Activated naive CD4-positive, alpha-beta T cell treated with anti-CD3 and anti-CD28 coated beads for 36 hours (primary cell): ENCODE measurements around the gene KIF26B. TPM values are rescaled to one million over a fixed set of nuclear protein-coding genes. Genes with fewer than 3 reads are reported as not detected.
"Not testable (repeated sequence)": the region's sequence is repeated elsewhere in the genome, so short reads cannot be mapped to it uniquely, and the experiment has no call there.

Experiments used
- CTCF ChIA-PET: fragments of 350-600 bp; sonication (Branson Sonifier 250); formaldehyde crosslinking; loops from one replicate; lab custom pipeline; 2021; ENCODE audit warnings: antibody characterized with exemption; lab: Charles Lee
- DNase-seq: peaks from one replicate; pipeline ENCODE4 v3.0.0-alpha.2; 2020
- H3K27ac Mint-ChIP-seq: one replicate; pipeline ENCODE4 v1.8.0; 2021; ENCODE audit warnings: mild to moderate bottlenecking, mixed read lengths
- H3K27me3 Mint-ChIP-seq: one replicate; pipeline ENCODE4 v1.8.0; 2021; ENCODE audit warnings: low read depth, mixed read lengths
- H3K36me3 Mint-ChIP-seq: one replicate; pipeline ENCODE4 v1.8.0; 2021; ENCODE audit warnings: low read depth, mixed read lengths
- H3K4me1 Mint-ChIP-seq: one replicate; pipeline ENCODE4 v1.8.0; 2021; ENCODE audit warnings: low read depth, mixed read lengths
- H3K4me3 Mint-ChIP-seq: one replicate; pipeline ENCODE4 v1.8.0; 2021; ENCODE audit warnings: mild to moderate bottlenecking, moderate library complexity, mixed read lengths
- H3K9me3 Mint-ChIP-seq: one replicate; pipeline ENCODE4 v1.8.0; 2021; ENCODE audit warnings: mixed read lengths
- intact Hi-C: fragments of 100-400 bp; cut with micrococcal nuclease; formaldehyde crosslinking; loops from one replicate; pipeline ENCODE4 v1.15.1; 2023
- total RNA-seq, 2 experiments: library from RNA; stranded (reverse); gene quantifications; one replicate each; pipeline ENCODE4 v1.2.3, GENCODE V29; 2021

Gene KIF26B
- total RNA-seq, 2 experiments from 2014 or later = 0.05 TPM; not detected in 1

DNA sequence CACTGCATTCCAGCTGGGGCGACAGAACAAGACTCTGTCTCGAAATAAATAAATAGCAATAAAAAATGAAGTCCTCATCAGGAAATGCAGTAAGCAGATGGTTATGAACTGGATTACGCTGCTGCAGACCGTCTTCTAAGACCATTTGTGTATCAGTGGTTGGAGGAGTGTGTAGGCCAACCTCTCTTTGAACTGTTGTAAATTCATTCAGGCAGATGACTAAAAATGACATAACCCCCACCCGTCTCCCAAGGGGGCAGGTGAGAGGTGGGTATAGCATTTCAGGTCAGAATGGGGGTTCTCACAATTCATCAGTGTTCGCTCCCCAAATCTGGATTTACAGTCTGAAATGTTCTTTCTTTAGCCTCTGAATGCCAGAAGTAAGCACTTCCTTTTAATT, 177.3 kb downstream of the KIF26B start:
- intact Hi-C loops = no loop called here
- H3K9me3 Mint-ChIP-seq = no peaks in the 10 kb centered on the region
- H3K4me1 Mint-ChIP-seq = peaks cover 9% of the 10 kb centered on the region
- H3K27me3 Mint-ChIP-seq = peaks cover 12% of the 10 kb centered on the region
- no peak overlapping the region for H3K27ac Mint-ChIP-seq
- no peak for DNase-seq
- CTCF ChIA-PET = no interaction called here
- H3K36me3 Mint-ChIP-seq = no peaks in the 10 kb centered on the region
- H3K4me3 Mint-ChIP-seq = no peak overlapping the region

DNA sequence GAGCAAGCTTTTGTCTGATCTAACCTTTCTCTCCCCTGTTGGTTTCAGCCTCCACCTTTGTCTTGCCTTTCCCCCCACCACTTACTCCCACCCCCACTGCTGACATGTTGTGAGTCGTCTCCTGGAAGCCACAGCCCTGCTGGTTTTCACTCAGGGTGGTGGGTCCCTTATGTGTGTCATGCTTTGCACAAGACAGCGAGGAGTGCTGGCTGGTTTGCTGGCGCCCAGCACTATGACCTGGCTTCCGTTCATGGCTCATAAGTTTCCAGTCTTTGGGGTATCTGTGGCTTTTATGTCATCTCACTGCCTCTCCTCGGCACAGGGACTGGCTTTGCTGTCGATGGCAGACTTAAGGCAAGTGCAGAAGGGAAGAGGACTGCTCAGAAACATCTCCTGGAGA, 177.7 kb downstream of the KIF26B start:
- Mint-ChIP-seq H3K27me3 (peaks cover 12% of the 10 kb centered on the region), H3K4me3 (no peak overlapping the region), H3K36me3 (no peaks in the 10 kb centered on the region), H3K4me1 (peaks cover 9% of the 10 kb centered on the region), H3K9me3 (no peaks in the 10 kb centered on the region), H3K27ac (no peak overlapping the region)
- DNase-seq = peak; percentile 26
- CTCF ChIA-PET = no interaction called here
- intact Hi-C loops = no loop called here

DNA sequence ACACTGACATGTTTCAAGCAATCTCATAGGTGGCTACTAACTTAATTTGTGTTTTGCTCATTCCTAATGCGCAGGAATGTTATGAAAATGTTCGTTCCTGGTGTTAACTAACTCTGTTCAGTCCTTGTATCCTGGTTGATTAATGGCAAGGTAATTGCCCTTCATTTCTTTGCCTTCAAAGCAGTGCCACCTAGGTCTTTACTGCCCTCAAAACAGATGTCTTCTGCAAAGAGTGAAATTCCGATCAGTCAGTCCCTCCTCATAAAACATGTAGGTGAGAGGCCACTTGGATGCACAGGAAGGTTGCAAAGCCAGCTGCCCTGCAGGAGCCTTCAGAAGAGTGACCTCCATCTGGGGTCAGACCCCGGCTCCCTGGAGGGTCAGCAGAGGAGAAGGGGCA, 179.4 kb downstream of the KIF26B start:
- Mint-ChIP-seq H3K27ac (no peak overlapping the region), H3K4me3 (no peak overlapping the region), H3K27me3 (peaks cover 10% of the 10 kb centered on the region), H3K4me1 (peaks cover 14% of the 10 kb centered on the region), H3K9me3 (no peaks in the 10 kb centered on the region), H3K36me3 (no peaks in the 10 kb centered on the region)
- intact Hi-C loops = no loop called here
- DNase-seq = no peak
- CTCF ChIA-PET = interaction anchor here (0.6 kb wide), 1 partner anchor 506 kb away, joined by 4 read pairs; no protein-coding TSS in a partner anchor

DNA sequence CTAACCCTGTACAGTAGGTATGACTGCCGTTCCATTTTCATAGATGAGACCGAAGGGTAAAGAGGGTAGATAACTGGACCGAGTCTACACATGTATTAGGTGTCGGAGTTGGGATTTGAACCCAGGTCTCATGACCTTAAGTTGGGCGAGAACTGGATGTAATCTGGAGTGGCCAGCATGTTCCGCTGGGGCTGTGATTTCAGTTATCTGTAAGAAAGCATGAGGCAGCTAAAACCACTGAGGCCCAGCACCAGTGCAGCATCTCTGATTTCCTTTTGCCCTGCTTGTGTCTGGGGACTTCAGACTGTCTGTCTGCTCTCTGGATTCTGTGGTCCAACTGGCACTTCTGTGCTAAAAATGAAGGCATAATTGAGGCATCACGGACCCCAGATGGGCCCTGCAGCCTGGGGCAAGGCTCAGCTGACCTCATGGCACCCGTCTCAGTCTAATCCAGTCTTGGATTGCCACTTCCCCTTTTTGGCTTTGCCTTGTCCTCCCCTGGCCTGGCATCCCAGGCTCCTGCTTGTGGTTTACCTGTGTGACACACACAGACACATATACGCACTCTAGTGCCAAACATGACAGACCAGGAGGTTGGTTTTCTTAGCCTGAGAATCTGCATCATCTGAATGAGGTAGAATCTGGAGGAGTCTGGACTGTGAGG, 180.2 kb downstream of the KIF26B start:
- Mint-ChIP-seq H3K4me1 (peaks cover 14% of the 10 kb centered on the region), H3K4me3 (no peak overlapping the region), H3K27me3 (peaks cover 10% of the 10 kb centered on the region), H3K36me3 (no peaks in the 10 kb centered on the region), H3K27ac (no peak overlapping the region), H3K9me3 (no peaks in the 10 kb centered on the region)
- intact Hi-C loops = loop anchor here (5.0 kb wide), 1 partner anchor 178 kb away; no protein-coding TSS in a partner anchor
- DNase-seq = no peak
- CTCF ChIA-PET = no interaction called here

DNA sequence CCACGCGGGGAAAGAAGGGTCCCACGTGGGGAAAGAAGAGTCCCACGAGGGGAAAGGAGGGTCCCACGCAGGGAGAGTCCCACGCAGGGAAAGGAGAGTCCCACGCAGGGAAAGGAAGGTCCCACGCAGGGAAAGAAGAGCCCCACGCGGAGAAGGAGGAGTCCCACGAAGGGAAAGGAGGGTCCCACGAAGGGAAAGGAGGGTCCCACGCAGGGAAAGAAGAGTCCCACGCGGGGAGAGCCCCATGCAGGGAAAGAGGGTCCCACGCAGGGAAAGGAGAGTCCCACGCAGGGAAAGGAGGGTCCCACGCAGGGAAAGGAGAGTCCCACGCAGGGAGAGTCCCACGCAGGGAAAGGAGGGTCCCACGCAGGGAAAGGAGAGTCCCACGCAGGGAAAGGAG, 180.9 kb downstream of the KIF26B start:
- intact Hi-C loops = loop anchor here (5.0 kb wide), 1 partner anchor 178 kb away; no protein-coding TSS in a partner anchor
- H3K9me3 Mint-ChIP-seq, H3K27ac Mint-ChIP-seq, H3K4me3 Mint-ChIP-seq, CTCF ChIA-PET, H3K36me3 Mint-ChIP-seq, DNase-seq: not testable (repeated sequence)
- peaks cover 10% of the 10 kb centered on the region for H3K27me3 Mint-ChIP-seq
- peaks cover 14% of the 10 kb centered on the region for H3K4me1 Mint-ChIP-seq

DNA sequence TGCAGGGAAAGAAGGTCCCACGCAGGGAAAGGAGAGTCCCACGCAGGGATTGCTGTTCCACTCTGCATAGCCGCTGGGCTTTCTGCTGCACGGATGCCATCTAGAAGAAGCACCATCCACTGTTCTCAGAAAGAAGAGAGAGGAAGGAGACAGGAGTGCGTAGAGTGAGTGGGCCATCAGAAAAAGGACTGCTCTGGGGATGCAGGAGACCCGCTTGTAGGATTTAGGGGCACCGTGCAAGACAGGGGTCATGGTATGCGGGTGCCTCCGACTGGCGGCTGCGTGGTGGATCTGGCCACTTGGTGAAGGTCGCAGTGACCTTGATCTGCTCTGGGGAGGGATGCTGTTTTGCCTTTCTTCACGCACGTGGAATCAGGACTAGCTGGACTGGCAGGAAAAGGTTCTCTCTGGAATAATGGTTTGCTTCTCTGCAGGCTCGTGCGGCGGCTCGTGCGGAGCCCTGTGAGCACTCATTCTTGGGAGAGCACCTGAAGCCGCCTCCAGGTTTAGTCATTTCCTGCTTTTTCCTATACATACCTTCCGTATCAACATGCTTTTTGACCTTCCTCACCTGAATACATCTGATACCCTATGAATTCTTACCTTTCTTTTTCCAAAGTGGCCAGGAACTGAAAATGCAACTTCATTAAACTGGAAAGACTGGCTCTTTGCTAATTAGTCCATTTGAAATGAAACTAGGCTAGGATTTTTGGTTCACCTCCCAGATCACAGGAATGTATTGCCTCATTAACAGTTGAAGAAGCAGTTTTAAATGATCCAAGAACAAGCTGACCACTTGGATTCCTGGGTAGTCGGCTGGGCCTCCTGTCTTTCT, 181.6 kb downstream of the KIF26B start:
- H3K9me3 Mint-ChIP-seq = no peaks in the 10 kb centered on the region
- H3K27ac Mint-ChIP-seq = no peak overlapping the region
- H3K36me3 Mint-ChIP-seq = no peaks in the 10 kb centered on the region
- peaks cover 14% of the 10 kb centered on the region for H3K4me1 Mint-ChIP-seq
- no peak for DNase-seq
- intact Hi-C loops = loop anchor here (5.0 kb wide), 1 partner anchor 179 kb away; no protein-coding TSS in a partner anchor
- CTCF ChIA-PET = no interaction called here
- H3K4me3 Mint-ChIP-seq = no peak overlapping the region
- peaks cover 10% of the 10 kb centered on the region for H3K27me3 Mint-ChIP-seq

DNA sequence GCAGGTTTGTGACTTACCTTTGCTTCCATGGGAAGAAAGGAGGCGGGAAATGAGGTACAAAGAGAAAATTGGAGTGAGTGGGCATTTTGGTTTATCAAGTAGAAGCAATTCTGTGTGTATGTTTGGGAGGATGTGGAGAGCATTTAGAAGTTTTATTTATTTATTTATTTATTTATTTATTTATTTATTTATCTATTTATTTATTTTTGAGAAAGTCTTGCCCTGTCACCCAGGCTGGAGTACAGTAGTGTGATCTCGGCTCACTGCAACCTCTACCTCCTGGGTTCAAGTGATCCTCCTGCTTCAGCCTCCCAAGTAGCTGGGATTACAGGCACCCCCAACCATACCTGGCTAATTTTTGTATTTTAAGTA, 182.2 kb downstream of the KIF26B start:
- peaks cover 10% of the 10 kb centered on the region for H3K27me3 Mint-ChIP-seq
- intact Hi-C loops = loop anchor here (5.0 kb wide), 1 partner anchor 180 kb away; no protein-coding TSS in a partner anchor
- H3K36me3 Mint-ChIP-seq, H3K9me3 Mint-ChIP-seq, DNase-seq, H3K27ac Mint-ChIP-seq, H3K4me3 Mint-ChIP-seq, CTCF ChIA-PET: not testable (repeated sequence)
- H3K4me1 Mint-ChIP-seq = peaks cover 14% of the 10 kb centered on the region

DNA sequence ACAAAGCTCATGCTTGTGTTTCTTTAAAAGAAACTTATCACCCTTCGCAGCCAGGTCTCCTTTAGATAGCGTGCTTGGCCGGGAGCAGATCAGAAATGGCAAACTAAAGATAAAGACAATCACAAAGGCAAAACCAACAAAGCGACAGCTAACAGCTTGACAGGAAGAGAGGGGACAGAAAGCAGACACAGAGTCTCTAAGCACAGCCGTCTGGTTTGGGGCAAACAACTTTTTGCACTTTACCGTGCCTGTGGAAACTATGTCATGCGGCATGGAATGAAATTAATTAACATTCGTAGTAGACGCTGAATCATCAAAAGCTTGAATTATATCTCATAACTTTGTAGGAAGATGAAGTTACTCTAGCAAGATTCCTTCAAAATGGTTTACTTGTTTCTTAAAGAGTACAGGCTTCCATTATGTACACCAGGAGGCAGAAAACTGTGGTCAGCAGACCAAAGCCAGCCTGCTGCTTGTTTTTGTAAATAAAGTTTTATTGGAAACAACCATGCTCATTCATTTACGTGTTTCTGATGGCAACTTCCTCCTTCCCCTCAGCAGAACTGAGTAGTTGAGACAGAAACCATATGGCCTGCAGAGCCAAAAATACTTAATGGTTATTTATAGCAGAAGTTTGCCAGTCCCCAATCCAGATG, 183.2 kb downstream of the KIF26B start:
- Mint-ChIP-seq H3K4me3 (no peak overlapping the region), H3K4me1 (peaks cover 14% of the 10 kb centered on the region), H3K9me3 (no peaks in the 10 kb centered on the region), H3K27ac (no peak overlapping the region), H3K36me3 (no peaks in the 10 kb centered on the region), H3K27me3 (peaks cover 10% of the 10 kb centered on the region)
- CTCF ChIA-PET = interaction anchor here (1.1 kb wide), 1 partner anchor 10 kb away, joined by 3 read pairs; no protein-coding TSS in a partner anchor
- DNase-seq = no peak
- intact Hi-C loops = loop anchor here (5.0 kb wide), 1 partner anchor 181 kb away; no protein-coding TSS in a partner anchor

DNA sequence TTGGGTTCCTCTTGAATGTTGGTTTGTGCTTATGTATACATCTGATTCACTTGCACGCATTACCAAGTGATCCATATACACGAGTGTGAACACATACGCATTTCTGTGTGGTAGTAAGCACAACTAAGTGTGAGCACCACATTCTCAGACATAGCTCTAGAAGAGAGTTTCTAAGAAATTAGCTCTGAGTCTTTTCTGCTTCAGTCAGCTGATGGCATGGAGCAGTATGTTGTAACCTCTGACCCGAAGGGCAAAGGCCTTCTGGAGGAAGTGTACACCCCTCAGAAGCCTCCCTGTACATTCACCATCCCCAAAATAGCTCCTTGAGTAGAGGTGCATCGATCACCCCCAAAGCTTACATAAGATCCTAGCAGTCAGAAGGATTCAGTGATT, 183.7 kb downstream of the KIF26B start:
- no peak for DNase-seq
- H3K9me3 Mint-ChIP-seq = no peaks in the 10 kb centered on the region
- H3K27ac Mint-ChIP-seq = no peak overlapping the region
- peaks cover 14% of the 10 kb centered on the region for H3K4me1 Mint-ChIP-seq
- H3K4me3 Mint-ChIP-seq = no peak overlapping the region
- intact Hi-C loops = loop anchor here (5.0 kb wide), 1 partner anchor 181 kb away; no protein-coding TSS in a partner anchor
- H3K36me3 Mint-ChIP-seq = no peaks in the 10 kb centered on the region
- peaks cover 10% of the 10 kb centered on the region for H3K27me3 Mint-ChIP-seq
- CTCF ChIA-PET = interaction anchor here (1.1 kb wide), 1 partner anchor 9 kb away, joined by 3 read pairs; no protein-coding TSS in a partner anchor

DNA sequence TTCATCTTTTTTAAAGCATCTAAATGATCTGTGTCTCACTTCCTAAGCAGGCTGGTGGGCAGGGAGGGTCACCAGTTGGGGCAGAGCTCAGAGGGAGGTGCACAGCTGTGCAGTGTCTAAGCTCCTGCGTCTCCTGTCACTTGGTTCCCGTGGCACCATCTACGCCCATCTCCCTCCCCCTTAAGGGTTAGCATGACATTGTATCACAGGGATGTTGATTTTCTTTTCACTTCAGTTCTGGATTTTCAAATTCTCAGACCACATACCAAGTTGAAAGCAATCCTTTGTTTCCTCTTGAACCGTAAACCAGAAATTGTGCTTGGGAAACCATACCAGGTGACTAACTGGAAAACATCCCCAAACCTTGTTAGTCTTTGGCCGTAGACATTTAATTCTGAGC, 187.0 kb downstream of the KIF26B start:
- Mint-ChIP-seq H3K36me3 (no peaks in the 10 kb centered on the region), H3K4me1 (peaks cover 7% of the 10 kb centered on the region), H3K27me3 (peaks cover 4% of the 10 kb centered on the region), H3K9me3 (no peaks in the 10 kb centered on the region), H3K27ac (no peak overlapping the region), H3K4me3 (no peak overlapping the region)
- intact Hi-C loops = no loop called here
- CTCF ChIA-PET = no interaction called here
- no peak for DNase-seq

DNA sequence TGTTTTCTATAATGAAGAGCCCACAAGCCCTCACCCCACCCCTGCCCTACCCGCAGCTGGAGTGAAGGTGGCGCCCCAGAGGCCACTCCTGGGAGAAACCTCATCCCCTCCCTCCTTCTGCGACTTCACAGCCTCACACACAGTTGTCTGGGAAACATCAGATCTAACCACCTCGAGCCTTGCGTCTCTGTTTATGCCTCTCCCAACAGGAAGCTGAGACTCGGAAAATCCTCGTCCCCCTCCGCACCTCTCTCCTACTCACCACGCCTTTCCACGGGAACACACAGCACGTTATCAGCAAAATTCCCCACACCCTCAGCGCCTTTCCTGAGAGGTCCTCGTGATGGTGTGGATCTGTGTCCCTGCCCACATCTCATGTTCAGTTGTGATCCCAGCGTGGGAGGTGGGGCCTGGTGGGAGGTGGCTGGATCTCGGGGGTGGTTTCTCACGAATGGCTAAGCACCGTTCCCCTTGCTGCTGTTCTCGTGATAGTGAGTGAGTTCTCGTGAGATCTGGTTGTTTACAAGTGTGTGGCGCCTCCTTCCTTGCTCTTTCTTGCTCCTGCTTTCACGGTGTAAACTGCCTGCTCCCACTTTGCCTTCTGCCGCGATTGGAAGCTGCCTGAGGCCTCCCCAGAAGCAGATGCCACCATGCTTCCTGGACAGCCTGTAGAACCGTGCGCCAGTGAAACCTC, 190.6 kb downstream of the KIF26B start:
- intact Hi-C loops = no loop called here
- no peak for DNase-seq
- no peaks in the 10 kb centered on the region for H3K4me1 Mint-ChIP-seq
- CTCF ChIA-PET = no interaction called here
- H3K27me3 Mint-ChIP-seq = peaks cover 3% of the 10 kb centered on the region
- no peaks in the 10 kb centered on the region for H3K9me3 Mint-ChIP-seq
- H3K36me3 Mint-ChIP-seq = no peaks in the 10 kb centered on the region
- no peak overlapping the region for H3K4me3 Mint-ChIP-seq
- H3K27ac Mint-ChIP-seq = no peak overlapping the region

DNA sequence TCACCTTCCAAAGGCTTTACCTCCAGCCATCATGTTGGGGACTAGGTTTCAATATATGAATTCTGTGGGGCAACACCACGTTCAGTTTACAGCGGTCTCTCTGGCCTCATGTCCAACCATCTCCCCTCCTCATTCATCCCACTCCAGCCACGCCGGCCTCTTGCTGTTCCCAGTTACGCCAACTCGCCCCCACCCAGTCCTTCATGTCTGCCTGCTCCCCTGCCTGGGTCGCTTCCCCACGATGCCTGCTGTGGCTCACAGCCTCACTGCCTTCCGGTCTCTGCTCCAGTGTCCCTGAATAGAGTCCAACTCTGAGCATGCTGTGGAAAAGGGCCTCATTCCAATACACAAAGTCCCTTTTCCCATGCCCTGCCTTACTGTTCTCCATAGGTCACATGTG, 193.8 kb downstream of the KIF26B start:
- Mint-ChIP-seq H3K27me3 (peaks cover 3% of the 10 kb centered on the region), H3K4me3 (no peak overlapping the region), H3K4me1 (no peaks in the 10 kb centered on the region), H3K27ac (no peak overlapping the region), H3K9me3 (no peaks in the 10 kb centered on the region), H3K36me3 (no peaks in the 10 kb centered on the region)
- intact Hi-C loops = no loop called here
- CTCF ChIA-PET = no interaction called here
- DNase-seq = no peak
